B cell (primary cell): ENCODE measurements around the gene ATXN2L. TPM values are rescaled to one million over a fixed set of nuclear protein-coding genes. Genes with fewer than 3 reads are reported as not detected.
A peak's percentile ranks its signal among the peaks of the same experiment; 100 is the strongest.
"Not testable (repeated sequence)": the region's sequence is repeated elsewhere in the genome, so short reads cannot be mapped to it uniquely, and the experiment has no call there.

ENCODE experiments used
- ATAC-seq: fragments of 200-7000 bp; cut with Tn5 transposase; one replicate; pipeline ENCODE4 v1.10.0; 2021; ENCODE audit warnings: low read depth, mild to moderate bottlenecking, moderate number of reproducible peaks, moderate library complexity
- CTCF ChIA-PET: fragments of 350-600 bp; sonication (Branson Sonifier 250); formaldehyde crosslinking; loops from one replicate; lab custom pipeline; 2021; ENCODE audit warnings: antibody characterized with exemption, inconsistent platforms; lab: Charles Lee
- POLR2A ChIA-PET: fragments of 350-600 bp; sonication (Branson Sonifier 250); formaldehyde crosslinking; loops from one replicate; lab custom pipeline; 2021; ENCODE audit warnings: antibody characterized with exemption; lab: Charles Lee
- DNase-seq: peaks from one replicate; pipeline ENCODE4 v3.0.0; 2013
- H2AFZ ChIP-seq: 2 replicates; pipeline ENCODE4 v1.6.1; 2012; ENCODE audit warnings: mild to moderate bottlenecking, low read depth, low read length; ENCODE audit not compliant: insufficient read depth, poor library complexity, severe bottlenecking
- H3K27ac ChIP-seq, 2 donors: 1 replicate in 1 of 2; 2 replicates in 1 of 2; pipeline ENCODE4 v1.5.1; 2012 to 2013; ENCODE audit warnings: low read length in 2 of 2, mild to moderate bottlenecking in 2 of 2, moderate library complexity in 1 of 2
- H3K27me3 ChIP-seq, 4 experiments: fragments of 200-600 bp in 1 of 4; sonication (generic) in 1 of 4; replicated peaks in 1 of 4; 1 replicate in 2 of 4; 2 replicates in 2 of 4; pipeline versions ENCODE4 v1.6.1 to v1.7.0; 2013 to 2016; ENCODE audit warnings: low read length in 3 of 4, mild to moderate bottlenecking in 2 of 4, mixed read lengths in 1 of 4, moderate library complexity in 1 of 4; ENCODE audit not compliant: insufficient read depth in 4 of 4, control insufficient read depth in 3 of 4; ENCODE audit errors: control extremely low read depth in 1 of 4
- H3K36me3 ChIP-seq, 2 experiments: replicated peaks in 1 of 2; 1 replicate in 1 of 2; 2 replicates in 1 of 2; pipeline versions ENCODE4 v1.6.1 to v1.7.1; 2013; ENCODE audit warnings: low read length in 1 of 2; ENCODE audit not compliant: insufficient read depth in 2 of 2, control insufficient read depth in 1 of 2; ENCODE audit errors: control extremely low read depth in 1 of 2, extremely low read depth in 1 of 2
- H3K4me1 ChIP-seq, 2 donors: fragments of 200-600 bp in 1 of 2; sonication (generic) in 1 of 2; 1 replicate in 1 of 2; 2 replicates in 1 of 2; pipeline versions ENCODE4 v1.5.1 to v1.6.1; 2013 to 2017; ENCODE audit warnings: low read length in 2 of 2; ENCODE audit not compliant: control insufficient read depth in 2 of 2, insufficient read depth in 2 of 2
- H3K4me2 ChIP-seq: replicated peaks from 2 replicates; pipeline ENCODE3; 2012; ENCODE audit warnings: mild to moderate bottlenecking, low read depth, low read length; ENCODE audit not compliant: poor library complexity, severe bottlenecking
- H3K4me3 ChIP-seq, 5 experiments: fragments of 200-600 bp in 1 of 5; sonication (generic) in 1 of 5; 1 replicate in 3 of 5; 2 replicates in 2 of 5; pipeline versions ENCODE4 v1.5.1 to v1.7.0; 2011 to 2016; ENCODE audit warnings: low read length in 4 of 5, mild to moderate bottlenecking in 4 of 5, low read depth in 2 of 5, control low read depth in 1 of 5, moderate library complexity in 1 of 5; ENCODE audit not compliant: insufficient read depth in 1 of 5; ENCODE audit errors: control extremely low read depth in 1 of 5, extremely low read depth in 1 of 5
- H3K79me2 ChIP-seq: fragments of 200-600 bp; sonication (generic); one replicate; pipeline ENCODE4 v1.6.0; 2016; ENCODE audit warnings: low read length; ENCODE audit not compliant: control insufficient read depth, insufficient read depth
- H3K9ac ChIP-seq: fragments of 200-600 bp; sonication (generic); 2 replicates; pipeline ENCODE4 v1.6.1; 2017; ENCODE audit warnings: mild to moderate bottlenecking, low read length, moderate library complexity
- H3K9me3 ChIP-seq, 3 donors: one replicate each; pipeline versions ENCODE4 v1.6.1 to v1.7.1; 2013; ENCODE audit warnings: low read length in 2 of 3; ENCODE audit not compliant: control insufficient read depth in 2 of 3, insufficient read depth in 1 of 3; ENCODE audit errors: control extremely low read depth in 1 of 3
- H4K20me1 ChIP-seq: 2 replicates; pipeline ENCODE4 v1.6.0; 2012; ENCODE audit warnings: mild to moderate bottlenecking, low read length; ENCODE audit not compliant: insufficient read depth, control insufficient read depth, poor library complexity, severe bottlenecking
- H3K27ac Mint-ChIP-seq: one replicate; pipeline ENCODE4 v1.8.0; 2021; ENCODE audit warnings: mixed read lengths
- H3K27me3 Mint-ChIP-seq: one replicate; pipeline ENCODE4 v1.8.0; 2021; ENCODE audit warnings: mixed read lengths
- H3K4me1 Mint-ChIP-seq: one replicate; pipeline ENCODE4 v1.8.0; 2021; ENCODE audit warnings: mixed read lengths
- H3K4me3 Mint-ChIP-seq: one replicate; pipeline ENCODE4 v1.8.0; 2021; ENCODE audit warnings: mixed read lengths
- H3K9me3 Mint-ChIP-seq: one replicate; pipeline ENCODE4 v1.8.0; 2022; ENCODE audit warnings: mixed read lengths; ENCODE audit not compliant: insufficient read depth
- EZH2 ChIP-seq: IDR thresholded peaks from 2 replicates; pipeline ENCODE4 v1.6.1; 2012; ENCODE audit warnings: borderline replicate concordance, low read depth, mild to moderate bottlenecking, moderate library complexity, low read length; ENCODE audit not compliant: insufficient read depth, poor library complexity, severe bottlenecking
- WGBS: methylation state at CpG from one replicate; pipeline ENCODE4 v1.1.5; 2013; ENCODE audit warnings: missing lambda C conversion rate; ENCODE audit not compliant: insufficient coverage; 5-methylcytosine and 5-hydroxymethylcytosine counted together
- intact Hi-C: fragments of 100-400 bp; cut with micrococcal nuclease; formaldehyde crosslinking; loops from one replicate; pipeline ENCODE4 v1.10.0; 2022
- polyA minus RNA-seq: library from RNA; depleted of rRNA, polyadenylated mRNA; stranded (reverse); fragments of >200 nt; gene quantifications from 2 replicates; pipeline ENCODE4 v1.2.3, GENCODE V29; 2012
- polyA plus RNA-seq: library from polyadenylated mRNA; depleted of rRNA; stranded (reverse); fragments of >200 nt; gene quantifications from 2 replicates; pipeline ENCODE4 v1.2.3, GENCODE V29; 2012
- total RNA-seq, 2 donors: library from RNA; stranded (reverse); fragments of 120-200 nt in 1 of 2; gene quantifications; 1 replicate in 1 of 2; 2 replicates in 1 of 2; pipeline versions ENCODE4 v1.2.3 to v1.2.4, GENCODE V29; 2013 to 2022
- TF ChIP-seq, protein P1 (sequence below): fragments of 200-600 bp; IDR thresholded peaks from one replicate; pipeline ENCODE4 v1.8.0; 2022; ENCODE audit warnings: antibody characterized with exemption, mild to moderate bottlenecking

Gene ATXN2L, protein sequence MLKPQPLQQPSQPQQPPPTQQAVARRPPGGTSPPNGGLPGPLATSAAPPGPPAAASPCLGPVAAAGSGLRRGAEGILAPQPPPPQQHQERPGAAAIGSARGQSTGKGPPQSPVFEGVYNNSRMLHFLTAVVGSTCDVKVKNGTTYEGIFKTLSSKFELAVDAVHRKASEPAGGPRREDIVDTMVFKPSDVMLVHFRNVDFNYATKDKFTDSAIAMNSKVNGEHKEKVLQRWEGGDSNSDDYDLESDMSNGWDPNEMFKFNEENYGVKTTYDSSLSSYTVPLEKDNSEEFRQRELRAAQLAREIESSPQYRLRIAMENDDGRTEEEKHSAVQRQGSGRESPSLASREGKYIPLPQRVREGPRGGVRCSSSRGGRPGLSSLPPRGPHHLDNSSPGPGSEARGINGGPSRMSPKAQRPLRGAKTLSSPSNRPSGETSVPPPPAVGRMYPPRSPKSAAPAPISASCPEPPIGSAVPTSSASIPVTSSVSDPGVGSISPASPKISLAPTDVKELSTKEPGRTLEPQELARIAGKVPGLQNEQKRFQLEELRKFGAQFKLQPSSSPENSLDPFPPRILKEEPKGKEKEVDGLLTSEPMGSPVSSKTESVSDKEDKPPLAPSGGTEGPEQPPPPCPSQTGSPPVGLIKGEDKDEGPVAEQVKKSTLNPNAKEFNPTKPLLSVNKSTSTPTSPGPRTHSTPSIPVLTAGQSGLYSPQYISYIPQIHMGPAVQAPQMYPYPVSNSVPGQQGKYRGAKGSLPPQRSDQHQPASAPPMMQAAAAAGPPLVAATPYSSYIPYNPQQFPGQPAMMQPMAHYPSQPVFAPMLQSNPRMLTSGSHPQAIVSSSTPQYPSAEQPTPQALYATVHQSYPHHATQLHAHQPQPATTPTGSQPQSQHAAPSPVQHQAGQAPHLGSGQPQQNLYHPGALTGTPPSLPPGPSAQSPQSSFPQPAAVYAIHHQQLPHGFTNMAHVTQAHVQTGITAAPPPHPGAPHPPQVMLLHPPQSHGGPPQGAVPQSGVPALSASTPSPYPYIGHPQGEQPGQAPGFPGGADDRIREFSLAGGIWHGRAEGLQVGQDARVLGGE
- total RNA-seq (274 and 289 TPM in 2 replicates), polyA plus RNA-seq (134 and 157 TPM in 2 replicates), polyA minus RNA-seq (60.3 and 120 TPM in 2 replicates)
- 47.2 TPM for total RNA-seq (2013)

DNA sequence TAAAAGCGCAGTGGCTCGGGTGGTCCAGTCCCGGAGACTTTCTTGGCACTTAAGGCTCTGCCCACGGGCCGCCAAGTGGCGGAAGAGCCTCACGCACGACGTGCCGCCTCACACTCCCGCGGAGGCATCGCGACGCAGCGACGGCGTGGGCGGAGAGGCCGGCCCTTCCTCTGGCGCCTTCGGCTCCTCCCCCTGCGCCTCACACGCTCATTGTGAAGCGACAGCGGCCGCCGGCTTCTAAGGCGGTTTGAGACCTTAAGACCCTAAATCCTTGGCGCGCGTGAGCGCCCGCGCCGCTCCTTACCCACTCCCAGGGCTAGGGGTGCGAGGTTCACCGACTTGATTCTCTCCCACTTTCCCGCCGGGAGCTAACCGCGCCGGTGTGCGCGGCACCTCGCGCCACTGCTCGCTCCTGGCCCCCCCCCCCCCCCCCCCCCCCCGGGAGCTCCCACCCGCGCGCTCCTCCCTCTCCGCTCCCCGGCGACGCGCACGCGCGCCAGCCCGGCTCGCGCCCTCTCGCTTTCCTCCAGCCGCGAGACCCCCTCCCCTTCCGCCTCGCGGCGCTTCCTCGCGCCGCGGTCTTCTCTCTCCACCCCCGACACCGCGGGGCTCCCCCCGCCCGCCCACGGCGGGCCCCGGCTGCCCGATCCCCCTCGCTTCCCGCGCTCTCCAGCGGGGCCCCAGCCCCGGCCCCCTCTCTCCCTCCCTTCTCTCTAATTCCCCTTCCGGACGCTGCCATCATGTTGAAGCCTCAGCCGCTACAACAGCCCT lies at the start of gene ATXN2L:
ATXN2L (plus strand) TSS at position 480 of the 771 bp plus-strand sequence; CDS start at position 741, 261 bp downstream.
- H3K9me3 Mint-ChIP-seq: no peaks in the 10 kb centered on the region
- TF ChIP-seq, protein P1, sequence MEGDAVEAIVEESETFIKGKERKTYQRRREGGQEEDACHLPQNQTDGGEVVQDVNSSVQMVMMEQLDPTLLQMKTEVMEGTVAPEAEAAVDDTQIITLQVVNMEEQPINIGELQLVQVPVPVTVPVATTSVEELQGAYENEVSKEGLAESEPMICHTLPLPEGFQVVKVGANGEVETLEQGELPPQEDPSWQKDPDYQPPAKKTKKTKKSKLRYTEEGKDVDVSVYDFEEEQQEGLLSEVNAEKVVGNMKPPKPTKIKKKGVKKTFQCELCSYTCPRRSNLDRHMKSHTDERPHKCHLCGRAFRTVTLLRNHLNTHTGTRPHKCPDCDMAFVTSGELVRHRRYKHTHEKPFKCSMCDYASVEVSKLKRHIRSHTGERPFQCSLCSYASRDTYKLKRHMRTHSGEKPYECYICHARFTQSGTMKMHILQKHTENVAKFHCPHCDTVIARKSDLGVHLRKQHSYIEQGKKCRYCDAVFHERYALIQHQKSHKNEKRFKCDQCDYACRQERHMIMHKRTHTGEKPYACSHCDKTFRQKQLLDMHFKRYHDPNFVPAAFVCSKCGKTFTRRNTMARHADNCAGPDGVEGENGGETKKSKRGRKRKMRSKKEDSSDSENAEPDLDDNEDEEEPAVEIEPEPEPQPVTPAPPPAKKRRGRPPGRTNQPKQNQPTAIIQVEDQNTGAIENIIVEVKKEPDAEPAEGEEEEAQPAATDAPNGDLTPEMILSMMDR: no peak
- TF ChIP-seq EZH2: no peak
- ChIA-PET POLR2A (interaction anchor here (0.6 to 1.9 kb wide), 11 partner anchors 16 to 151 kb away, joined by 3 to 23 read pairs (median 7); partner anchors contain the start of genes CD19, NFATC2IP, RABEP2 and SH2B1), CTCF (interaction anchor here (1.2 to 3.1 kb wide), 3 partner anchors 24 to 122 kb away, joined by 6 to 18 read pairs (median 8); partner anchors contain the start of genes CD19 and TUFM)
- H3K27me3 ChIP-seq: no peaks in the 10 kb centered on the region
- peaks cover 0 to 30% of the 10 kb centered on the region in 2 experiments for H3K36me3 ChIP-seq
- peaks cover 54% of the 10 kb centered on the region for H3K79me2 ChIP-seq
- peak within 1 kb of the TSS; percentile 98 to 99 for H3K27ac ChIP-seq
- ATAC-seq (peak; percentile 56), DNase-seq (peak; percentile 98)
- H3K4me3 ChIP-seq: peak within 1 kb of the TSS; percentile 75 to 95 (median 87)
- peaks cover 19 to 23% of the 10 kb centered on the region in 2 donors for H3K4me1 ChIP-seq
- intact Hi-C loops: loop anchor here (1.0 kb wide), 3 partner anchors 24 to 123 kb away; partner anchors contain the start of gene TUFM
- no peaks in the 10 kb centered on the region for H3K27me3 Mint-ChIP-seq
- H2AFZ ChIP-seq: peak within 1 kb of the TSS; percentile 82
- WGBS: 0% methylated on average over 66 of the region's 91 CpGs
- H3K27ac Mint-ChIP-seq: peak within 1 kb of the TSS; percentile 97
- H3K9ac ChIP-seq: peak within 1 kb of the TSS; percentile 94
- peaks cover 28% of the 10 kb centered on the region for H3K4me1 Mint-ChIP-seq
- H3K4me3 Mint-ChIP-seq: peak within 1 kb of the TSS; percentile 98
- H4K20me1 ChIP-seq: peaks cover 33% of the 10 kb centered on the region
- no peaks in the 10 kb centered on the region for H3K9me3 ChIP-seq
- H3K4me2 ChIP-seq: peak within 1 kb of the TSS; percentile 81

DNA sequence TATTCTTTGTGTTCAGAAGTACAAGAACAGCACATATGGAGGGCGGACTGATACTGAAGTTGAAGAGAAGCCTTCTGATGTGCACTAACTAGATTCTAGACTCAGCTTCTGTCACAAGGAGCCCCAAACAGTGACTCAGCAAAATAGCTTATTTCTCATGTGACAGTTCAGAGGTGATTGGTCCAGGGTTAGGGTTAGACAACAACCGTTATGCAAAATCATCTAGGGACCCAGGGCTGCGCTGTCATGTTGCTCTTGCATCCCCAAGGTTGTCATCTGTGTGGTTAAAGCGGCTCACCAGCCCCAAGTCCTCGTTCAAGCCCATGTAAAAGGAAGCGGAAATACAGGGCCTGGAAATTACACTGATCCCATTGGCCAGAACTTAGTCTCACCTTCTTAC lies 41.1 kb upstream of the ATXN2L start:
- H3K4me1 ChIP-seq, intact Hi-C loops, H3K9me3 ChIP-seq, H3K4me2 ChIP-seq, H4K20me1 ChIP-seq, POLR2A ChIA-PET, H3K9ac ChIP-seq, H3K27ac Mint-ChIP-seq, CTCF ChIA-PET, DNase-seq, ATAC-seq, H3K9me3 Mint-ChIP-seq, H3K27me3 ChIP-seq, H3K4me1 Mint-ChIP-seq, H2AFZ ChIP-seq, H3K4me3 ChIP-seq, H3K27me3 Mint-ChIP-seq, H3K4me3 Mint-ChIP-seq, H3K79me2 ChIP-seq, H3K27ac ChIP-seq, H3K36me3 ChIP-seq: not testable (repeated sequence)
- no CpG with 5 or more reads among the region's 6 CpGs for WGBS
